HK-2 (cell line): Measurements from ENCODE around the gene GCC1.

ENCODE experiments used
- DNase-seq: peaks from one replicate; pipeline ENCODE4 v3.0.0-alpha.2; 2018; ENCODE audit not compliant: unreplicated experiment

GCC1 gene

DNA sequence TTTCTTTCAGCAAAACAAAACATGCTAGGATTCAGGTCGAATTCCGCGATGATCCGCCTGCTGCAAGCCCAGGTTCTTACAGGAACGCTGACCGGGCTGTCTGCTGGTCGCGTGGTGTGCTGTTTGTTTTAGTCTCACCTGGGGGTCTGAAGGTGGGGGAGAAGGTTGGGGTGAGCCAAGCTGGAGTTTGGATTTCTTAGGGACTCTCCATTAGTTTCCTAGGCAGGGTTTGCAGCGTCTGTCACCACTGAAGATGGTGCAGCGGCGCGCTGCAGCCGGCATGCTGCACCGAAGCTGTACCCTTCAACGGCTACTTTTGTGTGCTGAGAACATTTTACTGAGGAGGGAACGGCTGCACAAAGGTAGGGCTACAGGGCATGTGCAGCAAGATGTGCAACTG lies 48.7 kb downstream of the GCC1 start:
- no peak for DNase-seq

GRCh38 chr7:127536394-127536691 lies 49.1 kb downstream of the GCC1 start:
- no peak for DNase-seq

GRCh38 chr7:127535546-127536393 lies 49.6 kb downstream of the GCC1 start:
- DNase-seq: no peak

DNA sequence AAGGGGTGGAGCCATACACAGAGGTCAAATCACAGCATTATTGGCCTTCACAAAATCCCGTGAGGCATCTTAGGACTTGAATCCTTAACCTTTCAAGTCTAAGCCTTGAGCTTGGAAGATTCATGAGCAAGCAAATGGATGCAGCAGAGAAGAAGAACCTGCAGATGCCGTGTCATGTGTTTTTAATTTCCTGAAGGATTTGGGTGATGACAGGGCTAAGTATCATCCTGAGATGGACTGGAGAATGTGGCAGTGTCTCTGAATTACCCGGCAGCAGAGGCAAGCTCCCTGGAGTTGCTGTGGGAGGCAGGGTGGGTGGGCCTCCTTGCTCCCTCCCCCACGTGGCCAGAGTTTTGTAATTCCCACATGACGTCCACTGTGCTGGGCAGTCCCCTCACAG lies 50.8 kb downstream of the GCC1 start:
- no peak for DNase-seq

- no peak for DNase-seq
Observed at GRCh38 chr7:127532736-127533135, 52.7 kb downstream of the GCC1 start.

GRCh38 chr7:127532151-127532550 lies 53.2 kb downstream of the GCC1 start:
- no peak for DNase-seq
